Mesendoderm (in vitro differentiated cells): ENCODE data around the gene ARHGEF2.

Experiments used
- DNase-seq: peaks from one replicate; pipeline ENCODE4 v3.0.0; 2013
- H2AK5ac ChIP-seq: 2 replicates; pipeline ENCODE4 v1.6.1; 2013; ENCODE audit warnings: low read length, inconsistent platforms
- H2BK120ac ChIP-seq: 2 replicates; pipeline ENCODE4 v1.6.1; 2013; ENCODE audit warnings: low read depth, mild to moderate bottlenecking, low read length, moderate library complexity, mixed read lengths
- H2BK15ac ChIP-seq: replicated peaks from 2 replicates; pipeline ENCODE4 v1.6.1; 2013; ENCODE audit warnings: low read depth, mild to moderate bottlenecking, moderate library complexity
- H2BK5ac ChIP-seq: 2 replicates; pipeline ENCODE4 v1.6.1; 2013; ENCODE audit warnings: low read length, inconsistent platforms
- H3K18ac ChIP-seq: 2 replicates; pipeline ENCODE4 v1.6.1; 2013; ENCODE audit warnings: mild to moderate bottlenecking, low read length, mixed read lengths
- H3K23ac ChIP-seq: one replicate; pipeline ENCODE4 v1.6.1; 2013; ENCODE audit warnings: low read length
- H3K27ac ChIP-seq: 2 replicates; pipeline ENCODE4 v1.5.1; 2013; ENCODE audit warnings: low read depth, mild to moderate bottlenecking, inconsistent platforms, low read length, moderate library complexity
- H3K27me3 ChIP-seq: 2 replicates; pipeline ENCODE4 v1.6.1; 2013; ENCODE audit warnings: low read length, control low read depth, mild to moderate bottlenecking, inconsistent platforms; ENCODE audit not compliant: insufficient read depth, poor library complexity
- H3K36me3 ChIP-seq: 2 replicates; pipeline ENCODE4 v1.6.1; 2013; ENCODE audit warnings: low read length, inconsistent platforms; ENCODE audit not compliant: control insufficient read depth, insufficient read depth
- H3K4ac ChIP-seq: one replicate; pipeline ENCODE4 v1.6.1; 2013; ENCODE audit warnings: low read depth, mild to moderate bottlenecking, low read length, moderate library complexity
- H3K4me1 ChIP-seq: 2 replicates; pipeline ENCODE4 v1.6.1; 2013; ENCODE audit warnings: low read depth, low read length, inconsistent platforms; ENCODE audit not compliant: control insufficient read depth
- H3K4me2 ChIP-seq: 2 replicates; pipeline ENCODE4 v1.6.1; 2013; ENCODE audit warnings: low read length
- H3K4me3 ChIP-seq: 2 replicates; pipeline ENCODE4 v1.5.1; 2013; ENCODE audit warnings: mild to moderate bottlenecking, low read length
- H3K56ac ChIP-seq: one replicate; pipeline ENCODE4 v1.6.1; 2013; ENCODE audit warnings: low read length
- H3K79me1 ChIP-seq: 2 replicates; pipeline ENCODE4 v1.6.1; 2013; ENCODE audit warnings: low read length, inconsistent platforms
- H3K79me2 ChIP-seq: 2 replicates; pipeline ENCODE4 v1.6.1; 2013; ENCODE audit warnings: mild to moderate bottlenecking, low read length; ENCODE audit not compliant: control insufficient read depth, insufficient read depth
- H3K9ac ChIP-seq: 2 replicates; pipeline ENCODE4 v1.6.1; 2013; ENCODE audit warnings: low read length, inconsistent platforms
- H4K5ac ChIP-seq: one replicate; pipeline ENCODE4 v1.6.1; 2013; ENCODE audit warnings: low read length
- H4K8ac ChIP-seq: one replicate; pipeline ENCODE4 v1.6.1; 2013; ENCODE audit warnings: low read depth, mild to moderate bottlenecking, control low read depth, low read length, moderate library complexity
- WGBS: extraction: QIAGEN DNeasy Blood & Tissue Kit; methylation state at CpG from one replicate; pipeline ENCODE4 v1.1.7; 2013; ENCODE audit warnings: low lambda C conversion rate, missing lambda C conversion rate; ENCODE audit not compliant: insufficient coverage; ENCODE audit errors: extremely low coverage; 5-methylcytosine and 5-hydroxymethylcytosine counted together

ARHGEF2 gene

GRCh38 chr1:156020293-156021092 is 42.1 kb upstream of the ARHGEF2 start, which contains the start of gene SSR2:
Gene SSR2, minus strand, starts transcription at chr1:156020951. Its CDS starts 784 bp downstream, at chr1:156020167.
- H3K18ac ChIP-seq: peak within 1 kb of the TSS; percentile 60
- H3K4me3 ChIP-seq: peak within 1 kb of the TSS; percentile 86
- peak within 1 kb of the TSS; percentile 33 for H2AK5ac ChIP-seq
- H4K5ac ChIP-seq: no peak within 1 kb of the TSS
- H3K4me2 ChIP-seq: peak within 1 kb of the TSS; percentile 57
- no peak within 1 kb of the TSS for H3K27ac ChIP-seq
- H3K27me3 ChIP-seq: no peaks in the 10 kb centered on the region
- H3K4ac ChIP-seq: peak within 1 kb of the TSS; percentile 40
- no peak within 1 kb of the TSS for H2BK5ac ChIP-seq
- no peak within 1 kb of the TSS for H4K8ac ChIP-seq
- peaks cover 2% of the 10 kb centered on the region for H3K4me1 ChIP-seq
- peak within 1 kb of the TSS; percentile 97 for H3K56ac ChIP-seq
- no CpG with 5 or more reads among the region's 45 CpGs for WGBS
- H2BK120ac ChIP-seq: peak within 1 kb of the TSS; percentile 49
- peaks cover 20% of the 10 kb centered on the region for H3K79me2 ChIP-seq
- H3K9ac ChIP-seq: peak within 1 kb of the TSS; percentile 89
- DNase-seq: peak; percentile 97
- H3K23ac ChIP-seq: no peak within 1 kb of the TSS
- H3K79me1 ChIP-seq: peaks cover 9% of the 10 kb centered on the region
- H2BK15ac ChIP-seq: no peak within 1 kb of the TSS
- peaks cover 6% of the 10 kb centered on the region for H3K36me3 ChIP-seq

DNA sequence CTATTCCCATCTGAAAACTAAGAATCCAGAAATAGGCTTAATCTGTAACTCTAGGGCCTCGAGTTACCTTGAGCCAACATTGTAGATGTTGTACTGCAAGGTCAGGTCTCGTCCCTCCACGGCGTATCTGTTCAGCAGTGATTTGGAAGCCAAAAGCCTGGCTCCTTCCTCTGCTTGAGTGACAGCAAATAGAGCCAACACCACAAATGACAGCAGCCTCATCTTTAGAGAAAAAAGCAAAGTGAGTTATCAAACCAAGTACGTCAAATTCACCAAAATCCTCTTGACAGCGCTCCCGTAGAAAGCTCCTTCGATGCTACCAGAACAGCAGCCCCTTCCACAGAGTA is 41.6 kb upstream of the ARHGEF2 start:
- H3K18ac ChIP-seq: no peak overlapping the region
- H2AK5ac ChIP-seq: peak overlapping the region; percentile 33

GRCh38 chr1:156014829-156015228 is 36.5 kb upstream of the ARHGEF2 start:
- peaks cover 10% of the 10 kb centered on the region for H3K79me1 ChIP-seq
- H3K18ac ChIP-seq: no peak overlapping the region
- no peak overlapping the region for H3K4me2 ChIP-seq
- peak; percentile 41 for DNase-seq
- H3K27ac ChIP-seq: no peak overlapping the region
- H4K8ac ChIP-seq: no peak overlapping the region
- no peak overlapping the region for H3K4me3 ChIP-seq
- no CpG with 5 or more reads among the region's 7 CpGs for WGBS
- H2BK5ac ChIP-seq: no peak overlapping the region
- no peak overlapping the region for H3K4ac ChIP-seq
- no peak overlapping the region for H3K56ac ChIP-seq
- H2BK120ac ChIP-seq: no peak overlapping the region
- H2BK15ac ChIP-seq: no peak overlapping the region
- no peak overlapping the region for H2AK5ac ChIP-seq
- peaks cover 13% of the 10 kb centered on the region for H3K79me2 ChIP-seq
- peaks cover 21% of the 10 kb centered on the region for H3K36me3 ChIP-seq
- H3K23ac ChIP-seq: no peak overlapping the region
- H3K9ac ChIP-seq: no peak overlapping the region
- H4K5ac ChIP-seq: no peak overlapping the region
- peaks cover 2% of the 10 kb centered on the region for H3K4me1 ChIP-seq
- H3K27me3 ChIP-seq: no peaks in the 10 kb centered on the region

More for the DNA sequence above, 41.6 kb upstream of the ARHGEF2 start:
- Histone ChIP-seq H3K27me3 (no peaks in the 10 kb centered on the region), H3K27ac (no peak overlapping the region), H3K79me1 (peaks cover 9% of the 10 kb centered on the region), H3K4me1 (peaks cover 2% of the 10 kb centered on the region), H3K23ac (no peak overlapping the region), H3K4me3 (peak overlapping the region; percentile 86), H2BK5ac (no peak overlapping the region), H3K9ac (peak overlapping the region; percentile 89), H3K56ac (peak overlapping the region; percentile 97), H2BK15ac (no peak overlapping the region), H3K4me2 (peak overlapping the region; percentile 57), H3K36me3 (peaks cover 6% of the 10 kb centered on the region), H3K4ac (peak overlapping the region; percentile 40), H3K79me2 (peaks cover 20% of the 10 kb centered on the region), H4K8ac (no peak overlapping the region), H4K5ac (no peak overlapping the region), H2BK120ac (no peak overlapping the region)
- DNase-seq: no peak
- no CpG with 5 or more reads among the region's 8 CpGs for WGBS

- Histone ChIP-seq H3K4me3 (no peak overlapping the region), H4K8ac (no peak overlapping the region), H3K9ac (no peak overlapping the region), H2BK15ac (no peak overlapping the region), H3K56ac (no peak overlapping the region), H3K23ac (no peak overlapping the region), H3K79me1 (peaks cover 2% of the 10 kb centered on the region), H2BK120ac (no peak overlapping the region), H3K18ac (no peak overlapping the region), H4K5ac (no peak overlapping the region), H2BK5ac (no peak overlapping the region), H3K4me2 (no peak overlapping the region), H3K79me2 (peaks cover 2% of the 10 kb centered on the region), H3K27me3 (no peaks in the 10 kb centered on the region), H3K4me1 (no peaks in the 10 kb centered on the region), H3K36me3 (peaks cover 24% of the 10 kb centered on the region), H3K27ac (no peak overlapping the region), H2AK5ac (no peak overlapping the region), H3K4ac (no peak overlapping the region)
- no peak for DNase-seq
- no CpG with 5 or more reads among the region's 4 CpGs for WGBS
Observed at GRCh38 chr1:156012051-156012817, 33.9 kb upstream of the ARHGEF2 start.

GRCh38 chr1:156009404-156009803 is 31.1 kb upstream of the ARHGEF2 start:
- Histone ChIP-seq H3K4me2 (no peak overlapping the region), H4K5ac (no peak overlapping the region), H3K36me3 (peaks cover 22% of the 10 kb centered on the region), H3K56ac (no peak overlapping the region), H3K4me3 (no peak overlapping the region), H3K27ac (peak overlapping the region; percentile 26), H3K23ac (no peak overlapping the region), H3K18ac (no peak overlapping the region), H4K8ac (no peak overlapping the region), H3K79me2 (no peaks in the 10 kb centered on the region), H3K79me1 (peaks cover 2% of the 10 kb centered on the region), H3K4me1 (no peaks in the 10 kb centered on the region), H2BK15ac (no peak overlapping the region), H3K27me3 (no peaks in the 10 kb centered on the region), H2AK5ac (no peak overlapping the region), H3K9ac (no peak overlapping the region), H2BK120ac (no peak overlapping the region), H3K4ac (no peak overlapping the region), H2BK5ac (no peak overlapping the region)
- no CpG with 5 or more reads among the region's 3 CpGs for WGBS
- no peak for DNase-seq
